OCI-LY7 (cell line): ENCODE results near the gene TSPAN9. TPM values are rescaled to one million over a fixed set of nuclear protein-coding genes. Genes with fewer than 3 reads are reported as not detected.

Experiments used
- BruUV-seq: library from RNA; stranded (reverse); fragments of 400-500 nt; replicated peaks from 2 replicates; lab custom pipeline; 2021; lab: Mats Ljungman, UMichigan
- CTCF ChIA-PET: fragments of 300-600 bp; sonication (Branson Sonifier 250); formaldehyde crosslinking; loops from one replicate; lab custom pipeline; 2022; ENCODE audit warnings: antibody characterized with exemption; ENCODE audit not compliant: unreplicated experiment; lab: Charles Lee
- POLR2A ChIA-PET: fragments of 300-600 bp; sonication (Branson Sonifier 250); formaldehyde crosslinking; loops from one replicate; lab custom pipeline; 2022; ENCODE audit warnings: antibody characterized with exemption; lab: Charles Lee
- DNase-seq: peaks from one replicate; pipeline ENCODE4 v3.0.0-alpha.2; 2015; ENCODE audit warnings: low spot score
- H2AFZ ChIP-seq: fragments of 200-600 bp; sonication (generic), shearing (Covaris generic); 2 replicates; pipeline ENCODE4 v1.6.1; 2014; ENCODE audit warnings: mild to moderate bottlenecking, antibody characterized with exemption, low read length, moderate library complexity
- H3K27ac ChIP-seq: fragments of 200-600 bp; sonication (generic); 2 replicates; pipeline ENCODE4 v1.5.1; 2014; ENCODE audit warnings: mixed run types, low read depth, mild to moderate bottlenecking, moderate library complexity, low read length, inconsistent platforms; ENCODE audit not compliant: poor library complexity, severe bottlenecking
- H3K36me3 ChIP-seq: fragments of 200-600 bp; sonication (generic); 2 replicates; pipeline ENCODE4 v1.6.1; 2014; ENCODE audit warnings: mild to moderate bottlenecking, antibody characterized with exemption, low read length, moderate library complexity, mixed read lengths; ENCODE audit not compliant: insufficient read depth
- H3K4me1 ChIP-seq: fragments of 200-600 bp; sonication (generic); 2 replicates; pipeline ENCODE4 v1.5.1; 2014; ENCODE audit warnings: mild to moderate bottlenecking, low read length; ENCODE audit not compliant: insufficient read depth, poor library complexity, severe bottlenecking
- H3K4me2 ChIP-seq: fragments of 200-600 bp; sonication (generic); 2 replicates; pipeline ENCODE4 v1.6.1; 2014; ENCODE audit warnings: mild to moderate bottlenecking, low read length
- H3K4me3 ChIP-seq: fragments of 200-600 bp; sonication (generic); 2 replicates; pipeline ENCODE4 v1.5.1; 2014; ENCODE audit warnings: mild to moderate bottlenecking, low read depth, low read length; ENCODE audit not compliant: poor library complexity, severe bottlenecking
- H3K79me2 ChIP-seq: fragments of 200-600 bp; sonication (generic); 2 replicates; pipeline ENCODE4 v1.6.1; 2016; ENCODE audit warnings: low read depth, mild to moderate bottlenecking, low read length, moderate library complexity, mixed read lengths; ENCODE audit not compliant: insufficient read depth
- H3K9me2 ChIP-seq: fragments of 200-600 bp; sonication (generic); 2 replicates; pipeline ENCODE4 v1.6.1; 2016; ENCODE audit warnings: mild to moderate bottlenecking, low read length, mixed read lengths; ENCODE audit not compliant: insufficient read depth
- H3K9me3 ChIP-seq: fragments of 200-600 bp; sonication (generic); 2 replicates; pipeline ENCODE4 v1.6.1; 2014; ENCODE audit warnings: mild to moderate bottlenecking, mixed run types, low read length, mixed read lengths
- H4K20me1 ChIP-seq: fragments of 200-600 bp; sonication (generic); 2 replicates; pipeline ENCODE4 v1.6.1; 2014; ENCODE audit warnings: mild to moderate bottlenecking, antibody characterized with exemption, low read length, moderate library complexity, mixed read lengths; ENCODE audit not compliant: insufficient read depth
- CTCF ChIP-seq: fragments of 200-600 bp; sonication (generic); conservative IDR thresholded peaks from 2 replicates; pipeline ENCODE4 v1.5.1; 2014; ENCODE audit warnings: mild to moderate bottlenecking, antibody characterized with exemption, low read length, moderate library complexity, mixed read lengths
- EZH2phosphoT487 ChIP-seq: fragments of 200-600 bp; sonication (generic); IDR thresholded peaks from 2 replicates; pipeline ENCODE4 v1.6.1; 2018; ENCODE audit warnings: low read depth, borderline replicate concordance, mild to moderate bottlenecking, mixed run types, antibody characterized with exemption, low read length, moderate library complexity, mixed read lengths
- intact Hi-C: fragments of 100-400 bp; cut with micrococcal nuclease; formaldehyde crosslinking; loops from one replicate; pipeline ENCODE4 v1.10.0; 2022; ENCODE audit not compliant: unreplicated experiment
- total RNA-seq, 2 experiments: library from RNA; depleted of rRNA in 1 of 2; stranded (reverse); fragments of >200 nt in 1 of 2; shearing (Covaris generic) in 1 of 2; gene quantifications; 2 replicates each; pipeline ENCODE4 v1.2.3, GENCODE V29; 2014 to 2022

Gene TSPAN9
- total RNA-seq, 2 experiments from 2014 or later: 0.50 to 0.74 TPM

- H3K4me3 ChIP-seq: no peak overlapping the region
- no peaks in the 10 kb centered on the region for H3K9me3 ChIP-seq
- no peak overlapping the region for H3K27ac ChIP-seq
- POLR2A ChIA-PET: interaction anchor here (0.6 kb wide), 1 partner anchor 666 kb away, joined by 3 read pairs; no protein-coding TSS in a partner anchor
- no peak overlapping the region for H2AFZ ChIP-seq
- intact Hi-C loops: no loop called here
- no peaks in the 10 kb centered on the region for H3K9me2 ChIP-seq
- TF ChIP-seq EZH2phosphoT487 (no peak), CTCF (no peak)
- no peaks in the 10 kb centered on the region for H3K79me2 ChIP-seq
- CTCF ChIA-PET: interaction anchor here (0.6 kb wide), 1 partner anchor 18 kb away, joined by 11 read pairs; no protein-coding TSS in a partner anchor
- no peak overlapping the region for H3K4me2 ChIP-seq
- H3K36me3 ChIP-seq: no peaks in the 10 kb centered on the region
- BruUV-seq: no TSS peak
- peaks cover 20% of the 10 kb centered on the region for H3K4me1 ChIP-seq
- H4K20me1 ChIP-seq: no peaks in the 10 kb centered on the region
- no peak for DNase-seq
Observed at GRCh38 chr12:3213188-3213587, 136.0 kb downstream of the TSPAN9 start.

- no peaks in the 10 kb centered on the region for H3K9me2 ChIP-seq
- no peaks in the 10 kb centered on the region for H4K20me1 ChIP-seq
- TF ChIP-seq EZH2phosphoT487: no peak
- no peak for TF ChIP-seq CTCF
- H3K27ac ChIP-seq: no peak overlapping the region
- H3K4me3 ChIP-seq: no peak overlapping the region
- no peak for DNase-seq
- no peak overlapping the region for H3K4me2 ChIP-seq
- POLR2A ChIA-PET: interaction anchor here (0.6 kb wide), 1 partner anchor 665 kb away, joined by 3 read pairs; no protein-coding TSS in a partner anchor
- intact Hi-C loops: no loop called here
- CTCF ChIA-PET: interaction anchor here (0.6 kb wide), 1 partner anchor 18 kb away, joined by 11 read pairs; no protein-coding TSS in a partner anchor
- no peaks in the 10 kb centered on the region for H3K79me2 ChIP-seq
- peaks cover 24% of the 10 kb centered on the region for H3K4me1 ChIP-seq
- no peak overlapping the region for H2AFZ ChIP-seq
- no peaks in the 10 kb centered on the region for H3K9me3 ChIP-seq
- no TSS peak for BruUV-seq
- H3K36me3 ChIP-seq: no peaks in the 10 kb centered on the region
Observed at GRCh38 chr12:3213768-3214167, 136.6 kb downstream of the TSPAN9 start.

- peaks cover 24% of the 10 kb centered on the region for H3K4me1 ChIP-seq
- POLR2A ChIA-PET: interaction anchor here (0.5 kb wide), 1 partner anchor 43 kb away, joined by 3 read pairs; no protein-coding TSS in a partner anchor
- H4K20me1 ChIP-seq: no peaks in the 10 kb centered on the region
- no peaks in the 10 kb centered on the region for H3K79me2 ChIP-seq
- no TSS peak for BruUV-seq
- no peaks in the 10 kb centered on the region for H3K9me3 ChIP-seq
- H3K4me2 ChIP-seq: peak overlapping the region; percentile 33
- DNase-seq: peak; percentile 40
- H3K27ac ChIP-seq: no peak overlapping the region
- no peak overlapping the region for H2AFZ ChIP-seq
- CTCF ChIA-PET: interaction anchor here (0.5 kb wide), 1 partner anchor 10 kb away, joined by 5 read pairs; no protein-coding TSS in a partner anchor
- H3K36me3 ChIP-seq: no peaks in the 10 kb centered on the region
- intact Hi-C loops: no loop called here
- no peak overlapping the region for H3K4me3 ChIP-seq
- no peaks in the 10 kb centered on the region for H3K9me2 ChIP-seq
- TF ChIP-seq CTCF: 0 out of 2 replicates have a peak, but pooled peaks have one; percentile 20
- no peak for TF ChIP-seq EZH2phosphoT487
Observed at GRCh38 chr12:3214526-3215365, 137.6 kb downstream of the TSPAN9 start.
